Caco-2 (cell line): ENCODE measurements around the gene DYRK3. TPM values are rescaled to one million over a fixed set of nuclear protein-coding genes. Genes with fewer than 3 reads are reported as not detected.

Experiments
- BruUV-seq: library from RNA; stranded (reverse); fragments of 400-500 nt; replicated peaks from 2 replicates; lab custom pipeline; 2021; lab: Mats Ljungman, UMichigan
- CTCF ChIA-PET: fragments of 300-600 bp; sonication (Branson Sonifier 250); formaldehyde crosslinking; loops from one replicate; lab custom pipeline; 2022; ENCODE audit warnings: antibody characterized with exemption; lab: Charles Lee
- POLR2A ChIA-PET: fragments of 300-600 bp; sonication (Branson Sonifier 250); formaldehyde crosslinking; loops from one replicate; lab custom pipeline; 2022; ENCODE audit warnings: antibody characterized with exemption; lab: Charles Lee
- DNase-seq, 2 experiments: peaks; one replicate each; pipeline versions ENCODE4 v3.0.0 to v3.0.0-alpha.2; 2020 to 2022
- H3K27me3 ChIP-seq: replicated peaks from 2 replicates; pipeline ENCODE4 v1.6.0; 2011; ENCODE audit warnings: low read length; ENCODE audit not compliant: control insufficient read depth, insufficient read depth
- H3K36me3 ChIP-seq: 2 replicates; pipeline ENCODE4 v1.5.1; 2011; ENCODE audit warnings: low read length; ENCODE audit not compliant: control insufficient read depth, insufficient read depth
- H3K4me1 ChIP-seq: fragments of 250-450 bp; sonication (Bioruptor Pico); 2 replicates; pipeline ENCODE4 v1.5.1; 2020; ENCODE audit warnings: mild to moderate bottlenecking
- H3K4me3 ChIP-seq: 2 replicates; pipeline ENCODE4 v1.5.1; 2011; ENCODE audit warnings: low read depth, mild to moderate bottlenecking, control low read depth, low read length
- H3K9me3 ChIP-seq: fragments of 250-450 bp; sonication (Bioruptor Pico); 2 replicates; pipeline ENCODE4 v1.5.1; 2020; ENCODE audit warnings: mild to moderate bottlenecking, moderate library complexity
- H3K27ac Mint-ChIP-seq: one replicate; pipeline ENCODE4 v1.8.0; 2022; ENCODE audit warnings: mixed read lengths; ENCODE audit not compliant: unreplicated experiment
- H3K27me3 Mint-ChIP-seq: one replicate; pipeline ENCODE4 v1.8.0; 2022; ENCODE audit warnings: mixed read lengths; ENCODE audit not compliant: insufficient read depth, unreplicated experiment
- H3K36me3 Mint-ChIP-seq: one replicate; pipeline ENCODE4 v1.8.0; 2022; ENCODE audit warnings: mild to moderate bottlenecking, mixed read lengths; ENCODE audit not compliant: insufficient read depth, unreplicated experiment
- H3K4me1 Mint-ChIP-seq: one replicate; pipeline ENCODE4 v1.8.0; 2022; ENCODE audit warnings: low read depth, mixed read lengths; ENCODE audit not compliant: unreplicated experiment
- H3K4me3 Mint-ChIP-seq: one replicate; pipeline ENCODE4 v1.8.0; 2022; ENCODE audit warnings: mild to moderate bottlenecking, moderate library complexity, mixed read lengths; ENCODE audit not compliant: unreplicated experiment
- H3K9me3 Mint-ChIP-seq: one replicate; pipeline ENCODE4 v1.8.0; 2022; ENCODE audit warnings: mixed read lengths; ENCODE audit not compliant: unreplicated experiment
- CTCF ChIP-seq, 2 experiments: fragments of 200-600 bp in 1 of 2; IDR thresholded peaks; 1 replicate in 1 of 2; 2 replicates in 1 of 2; pipeline versions ENCODE4 v1.5.1 to v1.8.0; 2011 to 2022; ENCODE audit warnings: antibody characterized with exemption in 1 of 2, control low read depth in 1 of 2, inconsistent platforms in 1 of 2, low read depth in 1 of 2, low read length in 1 of 2, mild to moderate bottlenecking in 1 of 2, moderate library complexity in 1 of 2; ENCODE audit not compliant: insufficient read depth in 1 of 2, severe bottlenecking in 1 of 2, unreplicated experiment in 1 of 2
- intact Hi-C: fragments of 100-400 bp; cut with micrococcal nuclease; formaldehyde crosslinking; loops from one replicate; pipeline ENCODE4 v1.10.0; 2022; ENCODE audit not compliant: unreplicated experiment
- total RNA-seq: library from RNA; stranded (reverse); gene quantifications from 2 replicates; pipeline ENCODE4 v1.2.3, GENCODE V29; 2022

Gene DYRK3
- total RNA-seq, 1 experiment from 2014 or later = not detected

- TF ChIP-seq CTCF (IDR thresholded peaks at IDR 0.05; ENCODE audit: insufficient read depth in 1 of 2, low read depth in 1 of 2, low read length in 1 of 2, severe bottlenecking in 1 of 2, unreplicated experiment in 1 of 2) = no peak
- no peak for DNase-seq
- H3K9me3 ChIP-seq = no peaks in the 10 kb centered on the region
- H3K9me3 Mint-ChIP-seq = no peaks in the 10 kb centered on the region
- no peaks in the 10 kb centered on the region for H3K36me3 ChIP-seq
- H3K4me3 Mint-ChIP-seq = no peak overlapping the region
- no peak overlapping the region for H3K27ac Mint-ChIP-seq
- intact Hi-C loops = loop anchor here (10.0 kb wide), 1 partner anchor 161 kb away; the partner anchor contains the start of gene RASSF5
- no peaks in the 10 kb centered on the region for H3K36me3 Mint-ChIP-seq
- peaks cover 6% of the 10 kb centered on the region for H3K27me3 Mint-ChIP-seq
- BruUV-seq = no TSS peak
- no peak overlapping the region for H3K4me3 ChIP-seq
- H3K4me1 Mint-ChIP-seq = peaks cover 22% of the 10 kb centered on the region
- ChIA-PET POLR2A (no interaction called here), CTCF (interaction anchor here (0.6 to 1.1 kb wide), 2 partner anchors 35 to 65 kb away, joined by 4 to 9 read pairs; no protein-coding TSS in a partner anchor)
- no peaks in the 10 kb centered on the region for H3K27me3 ChIP-seq
- H3K4me1 ChIP-seq = peaks cover 11% of the 10 kb centered on the region
These were observed 30.8 kb downstream of the DYRK3 start for GRCh38 chr1:206666031-206666561.

DNA sequence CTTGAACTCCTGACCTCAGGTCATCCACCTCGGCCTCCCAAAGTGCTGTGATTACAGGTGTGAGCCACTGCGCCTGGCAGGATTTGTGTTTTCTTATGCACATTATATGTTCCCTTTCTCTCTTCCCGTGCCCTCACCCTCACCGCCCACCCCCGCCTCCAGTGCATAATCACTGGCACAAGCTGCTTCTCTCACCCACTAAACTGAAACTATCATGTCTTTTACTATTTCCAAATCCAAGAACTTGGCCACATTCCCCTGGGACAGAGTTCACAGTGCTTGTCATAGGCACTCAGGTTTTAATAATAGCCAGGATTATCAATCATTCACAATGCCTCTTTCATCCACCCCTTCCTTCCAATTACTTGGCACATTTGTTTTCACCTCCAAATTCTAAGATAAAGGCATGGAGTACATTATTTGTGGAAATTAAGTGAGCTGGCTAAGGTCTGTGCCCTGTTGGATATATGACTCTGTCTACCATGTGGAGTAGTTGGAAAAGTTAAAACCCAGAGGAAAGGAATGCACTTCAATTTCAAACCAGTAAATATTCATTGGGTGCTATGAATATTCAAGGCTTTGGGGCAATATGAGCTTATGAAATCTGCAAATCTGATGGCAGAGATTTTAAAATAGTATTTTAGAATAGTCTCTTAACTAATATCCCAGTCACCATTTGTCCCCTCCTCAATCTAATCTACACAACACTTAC lies 31.8 kb downstream of the DYRK3 start:
- Histone ChIP-seq H3K4me3 (no peak overlapping the region), H3K36me3 (no peaks in the 10 kb centered on the region), H3K9me3 (no peaks in the 10 kb centered on the region), H3K27me3 (no peaks in the 10 kb centered on the region), H3K4me1 (peaks cover 16% of the 10 kb centered on the region)
- POLR2A ChIA-PET = no interaction called here
- Mint-ChIP-seq H3K4me1 (peaks cover 22% of the 10 kb centered on the region), H3K27ac (no peak overlapping the region), H3K4me3 (no peak overlapping the region), H3K9me3 (no peaks in the 10 kb centered on the region), H3K36me3 (no peaks in the 10 kb centered on the region), H3K27me3 (peaks cover 3% of the 10 kb centered on the region)
- no peak for TF ChIP-seq CTCF (IDR thresholded peaks at IDR 0.05; ENCODE audit: insufficient read depth in 1 of 2, low read depth in 1 of 2, low read length in 1 of 2, severe bottlenecking in 1 of 2, unreplicated experiment in 1 of 2)
- no TSS peak for BruUV-seq
- no peak for DNase-seq
- intact Hi-C loops = loop anchor here (10.0 kb wide), 1 partner anchor 162 kb away; the partner anchor contains the start of gene RASSF5
- CTCF ChIA-PET = interaction anchor here (0.6 to 1.1 kb wide), 4 partner anchors 34 to 64 kb away, joined by 3 to 5 read pairs (median 4); no protein-coding TSS in a partner anchor

GRCh38 chr1:206668351-206668750 lies 33.0 kb downstream of the DYRK3 start:
- no peak overlapping the region for H3K4me3 ChIP-seq
- no peaks in the 10 kb centered on the region for H3K27me3 ChIP-seq
- no peaks in the 10 kb centered on the region for H3K9me3 ChIP-seq
- peaks cover 16% of the 10 kb centered on the region for H3K4me1 Mint-ChIP-seq
- no peaks in the 10 kb centered on the region for H3K36me3 Mint-ChIP-seq
- peaks cover 28% of the 10 kb centered on the region for H3K4me1 ChIP-seq
- intact Hi-C loops = loop anchor here (10.0 kb wide), 1 partner anchor 164 kb away; the partner anchor contains the start of gene RASSF5
- H3K9me3 Mint-ChIP-seq = no peaks in the 10 kb centered on the region
- no peak overlapping the region for H3K4me3 Mint-ChIP-seq
- no peaks in the 10 kb centered on the region for H3K36me3 ChIP-seq
- ChIA-PET CTCF (no interaction called here), POLR2A (no interaction called here)
- no peak for DNase-seq
- TF ChIP-seq CTCF (IDR thresholded peaks at IDR 0.05; ENCODE audit: insufficient read depth in 1 of 2, low read depth in 1 of 2, low read length in 1 of 2, severe bottlenecking in 1 of 2, unreplicated experiment in 1 of 2) = no peak
- no TSS peak for BruUV-seq
- no peaks in the 10 kb centered on the region for H3K27me3 Mint-ChIP-seq
- no peak overlapping the region for H3K27ac Mint-ChIP-seq
